ENCODE results near the gene NR2C1.

NR2C1 gene

GRCh38 chr12:95083938-95084337 lies 10.5 kb upstream of the NR2C1 start:
- DNase-seq (ENCODE audit: low read depth), result no peak

GRCh38 chr12:95083471-95083870 lies 10.1 kb upstream of the NR2C1 start:
- DNase-seq (ENCODE audit: low read depth), result no peak

- no peak for DNase-seq (ENCODE audit: low read depth)
These were observed 3.9 kb upstream of the NR2C1 start for GRCh38 chr12:95077341-95077740.

- DNase-seq (ENCODE audit: low read depth), result no peak
These were observed 1.3 kb upstream of the NR2C1 start for GRCh38 chr12:95074766-95075165.

- DNase-seq (ENCODE audit: low read depth), result no peak
These were observed 491 bp upstream of the NR2C1 start for GRCh38 chr12:95073698-95074520.

GRCh38 chr12:95070378-95070777 lies 3.0 kb downstream of the NR2C1 start:
- no peak for DNase-seq (ENCODE audit: low read depth)

- no peak for DNase-seq (ENCODE audit: low read depth)
These were observed 7.1 kb downstream of the NR2C1 start for GRCh38 chr12:95066091-95066855.

GRCh38 chr12:95060951-95061350 lies 12.5 kb downstream of the NR2C1 start:
- no peak for DNase-seq (ENCODE audit: low read depth)

- no peak for DNase-seq (ENCODE audit: low read depth)
These were observed 13.4 kb downstream of the NR2C1 start for GRCh38 chr12:95059984-95060383.

- DNase-seq (ENCODE audit: low read depth), result no peak
These were observed 16.0 kb downstream of the NR2C1 start for GRCh38 chr12:95057424-95057823.

- no peak for DNase-seq (ENCODE audit: low read depth)
These were observed 18.4 kb downstream of the NR2C1 start for GRCh38 chr12:95055057-95055456.

GRCh38 chr12:95054206-95054605 lies 19.2 kb downstream of the NR2C1 start:
- no peak for DNase-seq (ENCODE audit: low read depth)

- no peak for DNase-seq (ENCODE audit: low read depth)
These were observed 22.2 kb downstream of the NR2C1 start for GRCh38 chr12:95051241-95051640.

GRCh38 chr12:95037906-95038305 lies 35.5 kb downstream of the NR2C1 start:
- DNase-seq (ENCODE audit: low read depth), result no peak

- DNase-seq (ENCODE audit: low read depth), result no peak
These were observed 38.7 kb downstream of the NR2C1 start for GRCh38 chr12:95034750-95035149.

GRCh38 chr12:95022477-95022876 lies 50.9 kb downstream of the NR2C1 start:
- DNase-seq (ENCODE audit: low read depth), result no peak

- DNase-seq (ENCODE audit: low read depth), result no peak
These were observed 55.9 kb downstream of the NR2C1 start for GRCh38 chr12:95017482-95017881.

- DNase-seq (ENCODE audit: low read depth), result no peak
These were observed 57.3 kb downstream of the NR2C1 start for GRCh38 chr12:95016120-95016519.

- no peak for DNase-seq (ENCODE audit: low read depth)
These were observed 58.9 kb downstream of the NR2C1 start for GRCh38 chr12:95014554-95014953.

GRCh38 chr12:95006206-95006605 lies 67.2 kb downstream of the NR2C1 start:
- DNase-seq (ENCODE audit: low read depth), result no peak

- no peak for DNase-seq (ENCODE audit: low read depth)
These were observed 68.8 kb downstream of the NR2C1 start for GRCh38 chr12:95004610-95005009.

GRCh38 chr12:95003921-95004272 lies 69.5 kb downstream of the NR2C1 start:
- DNase-seq (ENCODE audit: low read depth), result no peak

- DNase-seq (ENCODE audit: low read depth), result peak; percentile 90
These were observed 70.1 kb downstream of the NR2C1 start, which contains the start of gene NDUFA12 for GRCh38 chr12:95003213-95003920. Gene NDUFA12, minus strand, starts transcription at chr12:95003697. Its CDS starts 17 bp downstream, at chr12:95003680.

All from GM04504 (cell line).